SK-N-SH (cell line): ENCODE measurements around the gene C1QTNF2.
A peak's percentile ranks its signal among the peaks of the same experiment; 100 is the strongest.

Source experiments
- EP300 ChIP-seq, 2 experiments: IDR thresholded peaks; 2 replicates each; pipeline versions ENCODE4 v1.4.0 to v1.6.1; 2012; ENCODE audit warnings: borderline replicate concordance in 1 of 2, low read depth in 1 of 2, low read length in 1 of 2
- MXI1 ChIP-seq: IDR thresholded peaks from 2 replicates; pipeline ENCODE4 v1.6.1; 2012; ENCODE audit warnings: mild to moderate bottlenecking, low read depth, low read length, improper control_type of control experiment
- RFX5 ChIP-seq: IDR thresholded peaks from 2 replicates; pipeline ENCODE4 v1.6.1; 2012; ENCODE audit warnings: mild to moderate bottlenecking, improper control_type of control experiment, low read length
- TF ChIP-seq, protein P1 (sequence below): fragments of 200-600 bp; sonication (generic); IDR thresholded peaks from 2 replicates; pipeline ENCODE4 v1.6.1; 2017; ENCODE audit warnings: antibody characterized with exemption, mild to moderate bottlenecking, moderate library complexity

DNA sequence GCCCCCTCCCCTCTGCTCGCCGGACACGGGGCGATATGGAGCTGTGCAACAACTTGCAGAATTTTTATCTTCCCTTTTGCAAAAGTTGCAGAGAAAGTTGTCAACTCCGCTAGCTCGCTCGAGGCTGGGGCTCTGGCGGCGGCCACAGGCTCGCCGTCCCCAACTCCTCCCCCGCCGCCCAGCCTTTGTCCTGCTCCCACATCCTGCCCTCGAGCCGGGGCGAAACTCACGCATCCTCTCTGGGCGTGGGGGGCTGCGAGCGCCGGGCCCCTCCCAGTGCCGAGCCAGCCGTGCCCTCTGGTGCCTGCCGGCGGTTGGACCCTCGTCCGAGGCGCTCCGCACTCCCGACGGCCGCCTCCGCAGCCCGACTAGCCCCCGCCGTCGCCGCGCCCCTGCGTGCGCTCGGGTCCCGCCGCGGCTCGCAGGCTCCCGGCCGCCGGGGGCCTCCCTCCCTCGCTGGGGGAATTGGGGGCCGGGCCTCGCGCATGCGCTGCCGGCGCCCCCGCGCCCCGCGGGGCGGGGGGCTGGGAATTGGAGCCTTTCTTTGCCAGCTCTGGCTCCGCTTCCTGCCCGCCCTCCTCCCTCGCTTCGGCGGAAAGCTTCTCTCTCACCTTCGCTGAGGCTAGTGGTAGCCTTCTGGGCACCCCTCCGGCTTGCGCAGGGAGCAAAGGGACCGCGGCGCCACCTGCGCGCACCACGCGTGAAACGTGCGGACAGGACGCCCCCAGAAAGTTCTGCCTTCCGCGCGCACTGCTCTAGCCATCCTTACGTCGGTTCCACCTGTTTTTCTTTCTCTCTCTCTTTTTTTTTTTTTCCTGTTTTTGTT is 58.1 kb downstream of the C1QTNF2 start, which contains the start of gene CCNJL:
- TF ChIP-seq, protein P1, sequence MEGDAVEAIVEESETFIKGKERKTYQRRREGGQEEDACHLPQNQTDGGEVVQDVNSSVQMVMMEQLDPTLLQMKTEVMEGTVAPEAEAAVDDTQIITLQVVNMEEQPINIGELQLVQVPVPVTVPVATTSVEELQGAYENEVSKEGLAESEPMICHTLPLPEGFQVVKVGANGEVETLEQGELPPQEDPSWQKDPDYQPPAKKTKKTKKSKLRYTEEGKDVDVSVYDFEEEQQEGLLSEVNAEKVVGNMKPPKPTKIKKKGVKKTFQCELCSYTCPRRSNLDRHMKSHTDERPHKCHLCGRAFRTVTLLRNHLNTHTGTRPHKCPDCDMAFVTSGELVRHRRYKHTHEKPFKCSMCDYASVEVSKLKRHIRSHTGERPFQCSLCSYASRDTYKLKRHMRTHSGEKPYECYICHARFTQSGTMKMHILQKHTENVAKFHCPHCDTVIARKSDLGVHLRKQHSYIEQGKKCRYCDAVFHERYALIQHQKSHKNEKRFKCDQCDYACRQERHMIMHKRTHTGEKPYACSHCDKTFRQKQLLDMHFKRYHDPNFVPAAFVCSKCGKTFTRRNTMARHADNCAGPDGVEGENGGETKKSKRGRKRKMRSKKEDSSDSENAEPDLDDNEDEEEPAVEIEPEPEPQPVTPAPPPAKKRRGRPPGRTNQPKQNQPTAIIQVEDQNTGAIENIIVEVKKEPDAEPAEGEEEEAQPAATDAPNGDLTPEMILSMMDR = no peak
- TF ChIP-seq RFX5 (no peak), MXI1 (peak; percentile 41; the same call in 1 of the 2 replicates), EP300 (IDR thresholded peaks at IDR 0.05; ENCODE audit: borderline replicate concordance in 1 of 2, low read depth in 1 of 2, low read length in 1 of 2) (no peak; a peak in 1 of 4 replicates)
